GM19351 (cell line): ENCODE results near the gene MANEAL.
A peak's percentile ranks its signal among the peaks of the same experiment; 100 is the strongest.
"Not testable (repeated sequence)": the region's sequence is repeated elsewhere in the genome, so short reads cannot be mapped to it uniquely, and the experiment has no call there.

Experiments used
- ATAC-seq: cut with Tn5 transposase; IDR thresholded peaks from one replicate; pipeline ENCODE4 v1.9.1; 2021; ENCODE audit warnings: mild to moderate bottlenecking, moderate library complexity; ENCODE audit not compliant: unreplicated experiment

MANEAL gene, protein sequence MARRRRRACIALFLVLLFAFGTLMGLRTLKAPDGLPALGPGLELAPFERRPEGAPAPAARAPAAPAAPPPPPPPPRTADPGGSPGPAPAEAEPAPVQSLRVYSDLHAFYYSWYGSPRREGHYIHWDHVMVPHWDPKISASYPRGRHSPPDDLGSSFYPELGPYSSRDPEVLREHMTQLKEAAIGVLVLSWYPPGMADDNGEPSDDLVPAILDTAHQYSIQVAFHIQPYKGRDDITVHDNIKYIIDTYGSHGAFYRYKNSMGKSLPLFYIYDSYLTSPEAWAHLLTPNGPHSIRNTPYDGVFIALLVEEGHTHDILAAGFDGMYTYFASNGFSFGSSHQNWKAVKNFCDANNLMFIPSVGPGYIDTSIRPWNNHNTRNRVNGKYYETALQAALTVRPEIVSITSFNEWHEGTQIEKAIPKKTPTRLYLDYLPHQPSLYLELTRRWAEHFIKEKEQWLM

DNA sequence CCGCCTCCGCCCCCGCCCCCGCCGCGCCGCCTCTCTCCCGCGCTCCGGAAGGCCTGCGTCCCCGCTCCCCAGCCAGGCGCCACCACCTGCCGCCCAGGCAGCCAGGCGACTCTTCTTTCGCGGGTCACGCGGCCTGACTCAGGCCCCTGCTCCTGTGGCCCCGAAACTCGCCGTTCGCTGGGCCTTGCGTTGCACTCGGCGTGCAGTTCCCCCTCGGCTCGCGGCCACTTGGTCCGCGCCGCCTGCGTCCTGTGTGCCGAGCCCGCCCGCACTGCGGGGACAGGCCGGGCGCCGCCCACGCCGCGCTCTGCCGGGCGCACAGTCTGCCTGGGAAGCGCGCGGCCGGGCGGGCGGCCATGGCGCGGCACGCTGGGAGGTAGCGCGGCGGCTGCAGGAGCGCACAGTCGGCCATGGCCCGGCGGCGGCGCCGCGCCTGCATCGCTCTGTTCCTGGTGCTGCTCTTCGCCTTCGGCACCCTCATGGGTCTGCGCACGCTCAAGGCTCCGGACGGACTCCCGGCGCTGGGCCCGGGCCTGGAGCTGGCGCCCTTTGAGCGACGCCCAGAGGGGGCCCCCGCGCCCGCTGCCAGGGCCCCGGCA is at the start of gene MANEAL:
Gene MANEAL, plus strand, starts transcription at position 75 of the 599 bp plus-strand sequence. Its CDS starts 336 bp downstream, at position 411.
- peak; percentile 66 for ATAC-seq

GRCh38 chr1:37746806-37747205 is 46.8 kb upstream of the MANEAL start:
- ATAC-seq, result no peak

GRCh38 chr1:37748565-37748964 is 45.1 kb upstream of the MANEAL start:
- ATAC-seq, result no peak

GRCh38 chr1:37752213-37752582 is 41.4 kb upstream of the MANEAL start:
- no peak for ATAC-seq

DNA sequence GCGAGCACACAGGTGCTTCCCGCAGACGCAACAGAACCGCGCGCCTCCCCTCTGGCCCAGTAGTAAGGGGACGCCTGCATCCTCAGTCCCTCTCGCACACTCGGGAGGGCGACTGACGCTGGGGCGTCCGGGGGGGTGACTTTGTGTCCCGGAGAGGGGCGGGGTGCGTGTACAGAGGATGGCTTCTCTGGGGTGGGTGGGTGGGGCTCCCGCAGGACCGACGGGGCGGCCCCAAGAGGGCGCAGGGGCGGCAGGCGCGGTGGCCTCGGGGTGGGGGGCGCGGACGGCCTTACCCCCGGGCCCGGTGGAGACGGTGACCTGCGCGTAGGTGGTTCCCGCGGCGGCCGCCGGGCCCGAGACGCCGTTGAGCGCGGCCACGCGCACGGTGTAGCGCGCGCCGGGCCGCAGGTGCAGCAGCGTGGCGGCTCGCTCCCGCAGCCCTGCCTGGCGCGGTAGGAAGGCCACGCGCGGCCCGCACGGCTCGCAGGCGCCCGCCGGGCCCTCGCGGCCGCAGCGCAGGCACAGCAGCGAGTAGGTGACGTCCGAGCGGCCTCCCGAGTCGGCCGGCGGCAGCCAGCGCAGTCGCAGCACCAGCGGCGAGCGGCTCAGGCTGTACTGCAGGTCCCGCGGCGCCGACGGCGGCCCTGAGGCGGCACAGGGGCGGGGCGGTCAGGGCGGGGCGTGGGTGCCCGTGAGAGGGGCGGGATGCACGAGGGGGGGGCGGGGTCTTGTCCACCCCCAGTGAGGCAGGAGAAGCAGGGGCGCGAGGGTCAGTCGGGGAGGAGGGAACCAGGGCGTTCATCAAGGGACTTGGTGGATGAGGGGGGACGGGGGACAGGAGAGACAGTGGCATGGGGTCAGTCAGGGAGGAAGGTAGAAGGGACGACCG is 40.8 kb upstream of the MANEAL start:
- ATAC-seq, result no peak

GRCh38 chr1:37753473-37754321 is 40.0 kb upstream of the MANEAL start:
- ATAC-seq, result no peak

DNA sequence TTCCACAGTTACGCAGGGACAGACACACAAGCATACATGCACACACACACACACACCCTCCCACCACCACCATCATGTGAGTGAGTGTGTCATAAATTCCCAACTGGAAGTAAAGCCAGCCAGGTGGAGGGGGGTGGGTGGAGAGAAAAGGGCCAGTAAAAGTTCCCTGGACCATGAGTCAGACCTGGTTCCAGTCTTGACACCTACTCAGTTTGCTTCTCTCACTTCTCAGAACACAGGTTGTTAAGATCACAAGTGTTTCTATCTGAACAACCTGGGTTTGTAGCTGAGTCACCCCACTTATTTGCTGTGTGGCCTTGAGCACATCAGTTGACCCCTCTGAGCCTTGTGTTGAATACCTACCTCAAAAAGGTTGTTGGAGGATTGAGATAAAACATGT is 38.4 kb upstream of the MANEAL start:
- no peak for ATAC-seq

GRCh38 chr1:37755951-37756560 is 37.6 kb upstream of the MANEAL start:
- ATAC-seq, result no peak

GRCh38 chr1:37759451-37759850 is 34.2 kb upstream of the MANEAL start:
- no peak for ATAC-seq

GRCh38 chr1:37761416-37762095 is 32.1 kb upstream of the MANEAL start:
- ATAC-seq, result no peak

GRCh38 chr1:37762516-37762915 is 31.1 kb upstream of the MANEAL start:
- ATAC-seq, result no peak

DNA sequence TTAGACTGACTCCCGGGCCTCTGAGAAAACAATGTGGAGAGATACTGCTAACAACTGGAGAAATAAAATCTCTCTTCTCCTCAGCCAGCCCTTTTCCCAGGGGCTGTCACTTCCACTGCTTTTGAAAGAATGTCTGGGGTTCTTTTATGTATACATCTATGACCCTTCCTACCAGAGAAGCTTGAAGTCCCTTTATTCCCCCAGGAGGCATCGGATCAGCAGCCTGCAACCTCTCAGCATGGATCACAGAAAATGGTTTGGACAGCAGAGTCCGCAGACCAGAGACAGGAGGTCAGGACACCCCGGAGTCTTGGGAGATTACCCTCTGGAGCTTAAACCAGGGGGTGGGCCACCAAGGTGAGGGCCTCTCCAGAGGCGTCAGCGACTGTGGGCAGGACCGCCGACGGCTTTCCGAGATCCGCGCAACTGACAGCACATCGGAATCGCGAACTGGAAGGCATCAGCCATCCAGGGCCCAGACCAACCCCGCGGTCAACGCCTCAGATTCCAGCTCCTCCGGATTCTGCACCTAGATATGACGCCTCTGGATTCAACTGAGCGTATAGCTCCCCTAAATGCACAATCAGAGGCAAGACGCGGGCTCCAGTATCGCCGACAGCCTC is 29.7 kb upstream of the MANEAL start:
- no peak for ATAC-seq

DNA sequence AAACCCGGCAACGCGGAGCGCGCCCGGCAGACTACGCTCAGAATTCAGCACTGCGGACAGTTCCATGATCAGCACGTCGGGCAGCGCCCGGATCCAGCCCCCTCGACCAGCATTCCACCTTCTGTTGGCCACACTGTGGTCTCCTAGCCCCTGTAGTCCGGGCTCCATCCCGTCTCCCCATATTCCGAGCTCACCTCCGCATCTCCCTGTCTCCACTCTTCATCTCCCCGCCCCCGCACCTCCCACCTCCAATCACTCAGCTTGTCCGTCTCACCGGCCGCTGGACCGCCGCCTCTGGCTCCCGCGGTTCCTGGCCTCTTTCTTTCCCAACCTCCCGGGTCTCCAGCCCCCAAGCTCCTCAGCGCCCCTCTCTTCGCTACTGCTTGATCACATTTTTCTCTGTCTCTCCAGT is 29.2 kb upstream of the MANEAL start:
- no peak for ATAC-seq

- no peak for ATAC-seq
Observed at GRCh38 chr1:37764888-37765441, 28.7 kb upstream of the MANEAL start, which contains the start of gene EPHA10. TSS of gene EPHA10 (minus strand) at chr1:37765120. CDS start at chr1:37765066, 54 bp downstream.

- ATAC-seq, result no peak
Observed at GRCh38 chr1:37765916-37766664, 27.6 kb upstream of the MANEAL start.

DNA sequence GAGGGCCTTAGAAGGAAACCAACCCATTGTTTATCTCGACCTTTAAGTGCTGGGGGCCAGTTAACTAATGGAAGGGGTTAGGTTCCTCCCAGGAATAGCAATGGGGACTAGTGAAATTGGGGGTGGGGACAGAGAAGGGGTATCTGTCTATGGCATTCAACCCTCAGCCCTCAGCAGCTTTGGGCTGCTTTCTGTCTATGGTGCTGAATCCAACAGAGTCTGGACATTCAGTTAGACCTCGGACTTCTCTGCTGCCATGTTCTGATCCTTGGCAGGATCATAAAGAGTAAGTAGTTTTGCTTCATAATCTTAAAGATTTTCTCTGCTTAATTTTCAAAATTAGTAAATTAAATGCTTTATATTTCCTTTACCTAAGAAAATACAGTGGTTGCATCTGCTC is 26.2 kb upstream of the MANEAL start:
- no peak for ATAC-seq

GRCh38 chr1:37771440-37771839 is 22.2 kb upstream of the MANEAL start:
- ATAC-seq, result not testable (repeated sequence)

DNA sequence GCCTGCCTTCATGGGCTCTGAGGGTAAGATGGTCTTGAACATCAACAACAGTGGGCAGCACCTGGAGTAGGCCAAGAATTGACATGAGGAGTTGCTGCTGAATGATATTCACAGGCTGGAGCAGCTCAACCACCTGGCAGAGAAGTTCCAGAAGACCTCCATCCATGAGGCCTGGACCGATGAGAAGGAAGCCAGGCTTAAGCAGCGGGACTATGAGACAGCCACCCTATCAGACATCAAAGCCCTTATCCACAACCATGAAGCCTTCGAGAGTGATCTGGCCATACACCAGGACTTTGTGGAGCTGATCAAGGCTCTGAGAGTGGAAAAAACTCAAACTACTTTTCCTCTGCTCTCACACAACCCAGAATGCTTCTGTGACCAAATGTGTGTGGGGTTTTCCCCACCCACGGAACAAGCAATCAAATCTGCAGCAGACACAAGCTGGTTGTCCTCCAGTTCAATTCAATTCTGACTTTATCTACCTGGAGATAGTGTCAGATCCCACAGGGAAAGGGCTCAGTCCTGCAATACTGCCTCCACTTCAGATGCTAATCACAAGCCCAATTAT is 16.6 kb upstream of the MANEAL start:
- ATAC-seq, result no peak
